K562 (cell line): ENCODE measurements around the gene TFPI.

Experiments used
- AFF4 ChIP-seq: sonication (generic); formaldehyde crosslinking; IDR thresholded peaks from 2 replicates; pipeline ENCODE4 v1.8.0; 2023; ENCODE audit warnings: mild to moderate bottlenecking, missing genetic modification reagents
- CHD1 ChIP-seq: fragments of 200-600 bp; sonication (generic); IDR thresholded peaks from one replicate; pipeline ENCODE4 v1.6.1; 2012; ENCODE audit warnings: mild to moderate bottlenecking, moderate library complexity, low read length, inconsistent platforms
- CTCF ChIP-seq, 3 experiments: IDR thresholded peaks in 2 of 3; conservative IDR thresholded peaks in 1 of 3; 2 replicates each; pipeline ENCODE4 v1.5.1; 2011 to 2012; ENCODE audit warnings: low read length in 3 of 3, mild to moderate bottlenecking in 3 of 3, control low read depth in 2 of 3, improper control_type of control experiment in 1 of 3, inconsistent platforms in 1 of 3, low read depth in 1 of 3, mixed read lengths in 1 of 3, moderate library complexity in 1 of 3; ENCODE audit not compliant: insufficient read depth in 2 of 3
- ERF ChIP-seq: fragments of 450-650 bp; formaldehyde crosslinking; IDR thresholded peaks from 2 replicates; pipeline ENCODE4 v1.4.0; 2020; ENCODE audit warnings: mild to moderate bottlenecking, mixed read lengths
- ETV5 ChIP-seq: sonication (generic); formaldehyde crosslinking; IDR thresholded peaks from 2 replicates; pipeline ENCODE4 v1.4.0; 2020; ENCODE audit warnings: low read depth, mild to moderate bottlenecking, missing genetic modification reagents
- FIP1L1 ChIP-seq: fragments of 200-400 bp; formaldehyde crosslinking; IDR thresholded peaks from 2 replicates; pipeline ENCODE4 v1.6.1; 2018; ENCODE audit warnings: mild to moderate bottlenecking, low read depth, low read length; ENCODE audit not compliant: poor library complexity, severe bottlenecking
- FOXM1 ChIP-seq, 2 experiments: fragments of 450-650 bp in 1 of 2; sonication (generic) in 1 of 2; formaldehyde crosslinking in 1 of 2; IDR thresholded peaks; 2 replicates each; pipeline versions ENCODE4 v1.6.1 to v1.9.0; 2017 to 2022; ENCODE audit warnings: low read depth in 2 of 2, mild to moderate bottlenecking in 2 of 2, missing genetic modification reagents in 1 of 2, moderate library complexity in 1 of 2
- HLTF ChIP-seq: fragments of 450-650 bp; IDR thresholded peaks from 2 replicates; pipeline ENCODE4 v1.6.1; 2016
- RCOR1 ChIP-seq, 2 experiments: IDR thresholded peaks; 2 replicates each; pipeline ENCODE4 v1.6.1; 2012; ENCODE audit warnings: low read depth in 2 of 2, low read length in 2 of 2, borderline replicate concordance in 1 of 2, improper control_type of control experiment in 1 of 2
- RFX5 ChIP-seq: IDR thresholded peaks from 2 replicates; pipeline ENCODE4 v1.6.1; 2011; ENCODE audit warnings: low read depth, mild to moderate bottlenecking, improper control_type of control experiment, low read length
- ZBTB7A ChIP-seq: IDR thresholded peaks from 2 replicates; pipeline ENCODE4 v1.6.1; 2011; ENCODE audit warnings: low read depth, mild to moderate bottlenecking, low read length, moderate library complexity, borderline replicate concordance; ENCODE audit not compliant: control insufficient read depth
- ZNF274 ChIP-seq: IDR thresholded peaks from 2 replicates; pipeline ENCODE4 v1.6.1; 2011; ENCODE audit warnings: low read depth, mild to moderate bottlenecking, low read length, moderate library complexity, borderline replicate concordance
- TF ChIP-seq, protein P1 (sequence below), 3 experiments: fragments of 200-800 bp in 1 of 3; sonication (Bioruptor generic) in 1 of 3; sonication (generic) in 1 of 3; formaldehyde crosslinking in 1 of 3; IDR thresholded peaks; 2 replicates each; pipeline versions ENCODE4 v1.6.1 to v1.8.0; 2016 to 2022; ENCODE audit warnings: mild to moderate bottlenecking in 2 of 3, missing compliant biosample characterization in 2 of 3, missing genetic modification characterization in 2 of 3, missing genetic modification reagents in 1 of 3

DNA sequence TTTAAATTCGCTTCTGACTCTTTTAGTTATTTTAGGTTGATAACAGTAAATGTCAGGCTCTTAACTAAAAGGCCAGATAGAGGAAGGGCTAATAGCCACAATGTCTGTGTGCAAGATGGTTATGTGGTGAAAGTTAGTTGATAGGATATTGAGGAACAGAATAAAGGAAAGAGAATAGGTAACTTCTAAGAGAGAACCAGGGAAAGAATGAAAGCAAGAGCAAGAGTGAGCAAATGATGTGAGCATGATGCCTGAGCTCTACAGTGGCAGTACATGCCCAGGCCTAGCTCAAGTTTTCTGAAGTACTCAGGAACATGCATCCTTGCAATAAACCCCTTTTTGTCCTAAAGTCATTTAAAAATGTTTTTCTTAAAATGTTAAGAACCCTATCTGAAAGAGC lies 12.5 kb upstream of the TFPI start:
- TF ChIP-seq RFX5 (no peak), CTCF (IDR thresholded peaks at IDR 0.05 in 2 of 3, conservative IDR thresholded peaks at IDR 0.05 in 1 of 3; ENCODE audit: insufficient read depth in 2 of 3, low read depth in 1 of 3, low read length in 3 of 3) (no peak), RCOR1 (IDR thresholded peaks at IDR 0.05; ENCODE audit: borderline replicate concordance in 1 of 2, low read depth in 2 of 2, low read length in 2 of 2) (no peak), ZNF274 (no peak), FIP1L1 (no peak), ETV5 (no peak), ERF (no peak), FOXM1 (IDR thresholded peaks at IDR 0.05; ENCODE audit: low read depth) (no peak), FOXM1 (CRISPR knock-in tag; IDR thresholded peaks at IDR 0.05; ENCODE audit: low read depth) (no peak), AFF4 (CRISPR knock-in tag) (no peak), ZBTB7A (no peak), HLTF (no peak), CHD1 (no peak)
- TF ChIP-seq, protein P1, sequence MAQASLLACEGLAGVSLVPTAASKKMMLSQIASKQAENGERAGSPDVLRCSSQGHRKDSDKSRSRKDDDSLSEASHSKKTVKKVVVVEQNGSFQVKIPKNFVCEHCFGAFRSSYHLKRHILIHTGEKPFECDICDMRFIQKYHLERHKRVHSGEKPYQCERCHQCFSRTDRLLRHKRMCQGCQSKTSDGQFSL (CRISPR knock-in tag; IDR thresholded peaks at IDR 0.05), result no peak
- TF ChIP-seq, protein P1 (tag; IDR thresholded peaks at IDR 0.05), result no peak
